Fibroblast of the conjunctiva (primary cell): ENCODE measurements around the gene SSBP1.
"Not testable (repeated sequence)": the region's sequence is repeated elsewhere in the genome, so short reads cannot be mapped to it uniquely, and the experiment has no call there.

Source experiments
- DNase-seq: peaks from one replicate; pipeline ENCODE4 v3.0.0-alpha.2; 2010; ENCODE audit warnings: low read depth

SSBP1 gene

GRCh38 chr7:141709318-141709717 lies 28.8 kb upstream of the SSBP1 start:
- no peak for DNase-seq

GRCh38 chr7:141709749-141710148 lies 28.4 kb upstream of the SSBP1 start:
- no peak for DNase-seq

- DNase-seq, result no peak
These were observed 27.9 kb upstream of the SSBP1 start for GRCh38 chr7:141710301-141710700.

GRCh38 chr7:141712603-141713255 lies 25.4 kb upstream of the SSBP1 start:
- DNase-seq, result no peak

- no peak for DNase-seq
These were observed 24.3 kb upstream of the SSBP1 start for GRCh38 chr7:141713890-141714289.

GRCh38 chr7:141714571-141714970 lies 23.6 kb upstream of the SSBP1 start:
- no peak for DNase-seq

GRCh38 chr7:141715018-141715417 lies 23.1 kb upstream of the SSBP1 start:
- no peak for DNase-seq

- no peak for DNase-seq
These were observed 22.1 kb upstream of the SSBP1 start for GRCh38 chr7:141715794-141716689.

GRCh38 chr7:141717450-141717849 lies 20.7 kb upstream of the SSBP1 start:
- no peak for DNase-seq

GRCh38 chr7:141722529-141722928 lies 15.6 kb upstream of the SSBP1 start:
- DNase-seq, result no peak

- no peak for DNase-seq
These were observed 9.1 kb upstream of the SSBP1 start for GRCh38 chr7:141729020-141729419.

GRCh38 chr7:141731476-141732149 lies 6.5 kb upstream of the SSBP1 start:
- no peak for DNase-seq

GRCh38 chr7:141737118-141737835 lies 881 bp upstream of the SSBP1 start:
- DNase-seq, result no peak

- no peak for DNase-seq
These were observed 445 bp downstream of the SSBP1 start for GRCh38 chr7:141738592-141739013.

- DNase-seq, result no peak
These were observed 1.1 kb downstream of the SSBP1 start for GRCh38 chr7:141739250-141739649.

- no peak for DNase-seq
These were observed 4.1 kb downstream of the SSBP1 start for GRCh38 chr7:141742229-141742628.

GRCh38 chr7:141744131-141744530 lies 6.0 kb downstream of the SSBP1 start:
- DNase-seq, result no peak

GRCh38 chr7:141748396-141748795 lies 10.2 kb downstream of the SSBP1 start:
- DNase-seq, result no peak

GRCh38 chr7:141751904-141752303 lies 13.7 kb downstream of the SSBP1 start:
- not testable (repeated sequence) for DNase-seq

- no peak for DNase-seq
These were observed 14.5 kb downstream of the SSBP1 start for GRCh38 chr7:141752634-141753033.

- no peak for DNase-seq
These were observed 16.8 kb downstream of the SSBP1 start for GRCh38 chr7:141754939-141755338.

GRCh38 chr7:141763797-141764196 lies 25.6 kb downstream of the SSBP1 start, which contains the start of gene TAS2R3:
TAS2R3 (plus strand) TSS chr7:141764097; CDS start chr7:141764159, 62 bp downstream.
- DNase-seq, result no peak
